ENCODE data around the gene SEC11C.

DNA sequence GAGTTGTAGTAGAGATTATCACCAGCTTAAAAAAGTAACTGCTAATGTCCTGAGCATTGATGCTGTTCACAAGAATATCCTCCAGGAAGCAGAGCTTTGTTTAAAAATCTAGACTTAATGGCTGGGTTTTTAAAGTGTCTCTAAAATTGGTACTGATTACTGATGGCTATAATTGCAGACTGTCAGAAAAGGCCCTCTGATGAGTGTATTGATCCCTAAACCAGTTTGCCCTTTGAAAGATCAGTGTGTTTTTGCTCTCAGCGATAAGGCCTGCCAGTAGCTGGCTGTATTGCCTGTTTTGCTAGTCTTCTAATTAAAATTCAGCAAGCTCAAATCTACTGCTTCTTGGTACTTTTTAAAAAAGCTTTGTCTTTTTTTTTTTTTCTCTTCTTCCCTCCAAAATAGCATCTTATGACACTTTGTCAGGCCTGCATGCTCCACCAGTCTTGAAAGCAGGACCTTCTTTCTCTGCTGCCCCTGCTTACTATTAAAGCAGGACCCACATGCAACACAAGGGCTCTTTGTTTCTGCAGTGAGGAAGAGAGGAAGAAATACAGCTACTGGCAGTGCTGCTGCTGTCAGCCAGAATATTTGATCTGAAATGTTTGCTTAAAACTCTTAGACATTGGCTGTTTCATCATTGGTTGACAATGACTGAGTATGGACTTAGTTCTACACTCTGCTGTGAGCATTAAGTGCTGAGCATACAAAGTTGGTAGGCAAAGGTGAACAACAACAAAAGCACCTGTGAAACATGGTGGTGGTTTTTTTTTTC, 1.8 kb downstream of the SEC11C start:
- TF ChIP-seq POLR2A (IDR thresholded peaks at IDR 0.05) = no peak
- TF ChIP-seq, protein P1, sequence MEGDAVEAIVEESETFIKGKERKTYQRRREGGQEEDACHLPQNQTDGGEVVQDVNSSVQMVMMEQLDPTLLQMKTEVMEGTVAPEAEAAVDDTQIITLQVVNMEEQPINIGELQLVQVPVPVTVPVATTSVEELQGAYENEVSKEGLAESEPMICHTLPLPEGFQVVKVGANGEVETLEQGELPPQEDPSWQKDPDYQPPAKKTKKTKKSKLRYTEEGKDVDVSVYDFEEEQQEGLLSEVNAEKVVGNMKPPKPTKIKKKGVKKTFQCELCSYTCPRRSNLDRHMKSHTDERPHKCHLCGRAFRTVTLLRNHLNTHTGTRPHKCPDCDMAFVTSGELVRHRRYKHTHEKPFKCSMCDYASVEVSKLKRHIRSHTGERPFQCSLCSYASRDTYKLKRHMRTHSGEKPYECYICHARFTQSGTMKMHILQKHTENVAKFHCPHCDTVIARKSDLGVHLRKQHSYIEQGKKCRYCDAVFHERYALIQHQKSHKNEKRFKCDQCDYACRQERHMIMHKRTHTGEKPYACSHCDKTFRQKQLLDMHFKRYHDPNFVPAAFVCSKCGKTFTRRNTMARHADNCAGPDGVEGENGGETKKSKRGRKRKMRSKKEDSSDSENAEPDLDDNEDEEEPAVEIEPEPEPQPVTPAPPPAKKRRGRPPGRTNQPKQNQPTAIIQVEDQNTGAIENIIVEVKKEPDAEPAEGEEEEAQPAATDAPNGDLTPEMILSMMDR (IDR thresholded peaks at IDR 0.05) = no peak
